DMS79 (cell line): Measurements from ENCODE around the gene CHSY1.

Experiments used
- DNase-seq: peaks from one replicate; lab custom pipeline; 2025; lab: John Stamatoyannopoulos, UW

Gene CHSY1

DNA sequence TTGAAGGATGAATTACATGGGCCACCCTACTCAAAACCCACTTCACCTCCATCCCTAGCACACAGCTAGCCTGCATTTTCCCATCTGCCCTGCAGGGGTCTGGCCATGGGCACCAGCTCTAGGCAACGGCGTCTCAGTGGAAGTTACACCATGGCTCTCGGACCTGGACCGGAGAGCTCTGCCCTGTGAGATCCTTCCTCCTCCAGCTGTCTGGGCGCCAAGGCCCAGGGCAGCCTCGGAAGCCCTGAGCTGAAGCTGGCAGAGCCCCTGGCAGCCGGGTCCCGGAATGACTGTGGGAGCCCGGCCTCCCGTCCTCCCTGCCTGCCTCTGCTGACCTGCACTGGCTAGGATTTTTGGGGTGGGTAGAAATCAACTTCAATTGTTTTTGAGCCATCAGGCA lies 98.9 kb downstream of the CHSY1 start:
- no peak for DNase-seq

DNA sequence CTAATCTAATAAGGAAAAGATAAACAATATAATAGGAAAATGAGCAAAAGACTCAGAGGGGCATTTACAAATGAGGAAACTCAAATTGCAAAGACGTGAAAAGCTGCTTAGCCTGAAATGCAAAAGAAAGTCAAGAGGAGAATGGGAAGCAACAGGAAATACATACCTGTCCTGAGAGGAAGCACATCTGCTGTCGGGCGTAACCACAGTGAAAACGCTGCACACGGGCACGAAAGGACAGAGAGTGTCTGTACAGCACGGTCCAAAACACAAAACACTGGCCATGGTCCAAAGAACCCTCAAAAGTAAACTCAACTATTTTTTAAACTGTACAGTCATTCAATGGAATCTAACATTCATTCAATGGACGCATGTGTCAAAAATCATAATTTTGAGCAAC lies 100.6 kb downstream of the CHSY1 start:
- no peak for DNase-seq

DNA sequence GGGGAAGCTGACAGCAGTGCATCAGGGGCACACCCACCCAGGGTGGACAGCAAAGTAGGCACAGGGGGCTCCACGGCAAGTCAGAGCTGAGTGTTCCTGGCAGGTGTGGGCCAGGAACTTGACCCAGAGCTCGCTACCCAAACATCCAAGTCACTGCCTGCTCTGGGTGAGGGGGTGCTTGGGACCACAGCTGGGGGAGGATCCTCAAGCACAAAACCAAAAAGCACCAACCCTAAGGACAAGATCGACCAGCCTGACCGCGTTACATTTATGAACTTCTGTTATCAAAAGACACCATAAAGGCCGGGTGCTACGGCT lies 101.2 kb downstream of the CHSY1 start:
- DNase-seq = no peak

DNA sequence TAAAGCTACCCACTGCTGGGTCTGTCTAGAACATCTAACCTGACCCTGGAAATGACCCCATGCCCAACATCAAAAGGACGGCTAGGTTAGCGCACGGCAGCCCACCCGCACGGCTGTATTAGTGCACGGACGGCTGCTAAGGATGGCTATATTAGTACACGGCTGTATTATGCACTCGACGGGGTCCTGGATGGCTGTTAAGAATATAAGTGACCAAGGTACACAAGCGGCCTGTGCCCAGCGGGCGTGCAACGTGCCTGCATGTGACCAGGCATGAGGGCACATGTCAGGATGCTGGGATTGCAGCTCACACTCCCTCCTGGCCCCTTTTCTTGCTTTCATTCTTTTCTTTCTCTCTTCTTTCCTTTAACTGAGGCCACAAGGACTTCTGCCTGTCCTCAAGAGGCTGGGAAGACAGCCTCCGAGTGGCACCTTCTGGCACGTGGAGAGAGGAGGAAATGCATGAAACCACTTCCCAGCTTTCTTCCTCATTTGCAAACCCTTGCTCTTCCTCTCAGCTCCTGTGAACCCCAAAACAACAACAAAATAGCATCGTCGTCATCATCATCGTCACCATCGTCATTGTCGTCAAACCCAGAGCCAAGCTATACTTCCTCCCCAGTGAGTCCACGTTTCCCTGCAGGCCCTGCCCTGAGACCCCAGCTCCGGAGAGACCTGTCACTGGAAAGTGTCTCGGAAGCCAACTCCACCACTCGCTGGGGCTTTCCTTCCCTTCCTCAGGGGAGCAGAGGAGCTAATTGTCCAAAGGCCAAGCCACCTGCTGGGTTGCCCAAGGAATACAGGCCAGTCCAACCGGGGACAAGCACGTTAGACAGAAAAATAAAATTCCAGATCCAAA lies 101.8 kb downstream of the CHSY1 start:
- DNase-seq = no peak

DNA sequence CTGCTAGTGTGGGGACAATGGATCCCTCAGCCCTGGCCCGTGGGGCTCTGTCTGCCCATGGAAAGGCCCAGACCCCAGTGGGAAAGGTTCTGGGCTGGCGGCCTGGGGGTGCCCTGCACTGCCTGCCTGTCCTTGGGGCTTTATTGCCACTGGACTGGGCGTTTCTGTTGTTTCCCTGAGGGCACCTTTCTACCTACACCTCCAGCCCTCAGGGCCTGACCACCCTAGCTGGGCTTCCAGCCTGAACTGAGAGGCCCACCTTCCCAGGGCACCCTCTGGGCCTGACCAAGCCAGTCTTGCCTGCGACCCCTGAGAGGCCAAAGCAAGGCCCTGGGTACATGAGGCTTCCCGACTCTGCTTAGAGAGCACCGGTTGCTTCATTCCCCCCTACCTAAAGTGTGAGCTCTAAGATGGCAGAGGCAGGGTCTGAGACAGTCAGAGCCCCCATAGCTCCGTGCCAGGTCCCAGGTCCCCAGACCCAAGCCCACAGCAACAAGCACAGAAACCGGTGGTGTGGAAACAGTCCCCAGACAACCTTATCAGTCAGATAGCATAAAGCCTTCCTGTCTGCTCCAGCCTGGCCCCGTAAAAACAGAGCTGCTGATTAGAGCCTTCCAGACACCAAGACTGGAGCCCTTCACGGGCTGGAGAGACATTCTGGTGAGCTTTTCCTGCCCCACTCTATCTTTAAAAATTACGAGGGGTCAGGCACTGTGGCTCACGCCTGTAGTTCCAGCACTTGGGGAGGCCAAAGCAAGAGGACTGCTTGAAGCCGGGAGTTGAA lies 102.8 kb downstream of the CHSY1 start:
- no peak for DNase-seq

DNA sequence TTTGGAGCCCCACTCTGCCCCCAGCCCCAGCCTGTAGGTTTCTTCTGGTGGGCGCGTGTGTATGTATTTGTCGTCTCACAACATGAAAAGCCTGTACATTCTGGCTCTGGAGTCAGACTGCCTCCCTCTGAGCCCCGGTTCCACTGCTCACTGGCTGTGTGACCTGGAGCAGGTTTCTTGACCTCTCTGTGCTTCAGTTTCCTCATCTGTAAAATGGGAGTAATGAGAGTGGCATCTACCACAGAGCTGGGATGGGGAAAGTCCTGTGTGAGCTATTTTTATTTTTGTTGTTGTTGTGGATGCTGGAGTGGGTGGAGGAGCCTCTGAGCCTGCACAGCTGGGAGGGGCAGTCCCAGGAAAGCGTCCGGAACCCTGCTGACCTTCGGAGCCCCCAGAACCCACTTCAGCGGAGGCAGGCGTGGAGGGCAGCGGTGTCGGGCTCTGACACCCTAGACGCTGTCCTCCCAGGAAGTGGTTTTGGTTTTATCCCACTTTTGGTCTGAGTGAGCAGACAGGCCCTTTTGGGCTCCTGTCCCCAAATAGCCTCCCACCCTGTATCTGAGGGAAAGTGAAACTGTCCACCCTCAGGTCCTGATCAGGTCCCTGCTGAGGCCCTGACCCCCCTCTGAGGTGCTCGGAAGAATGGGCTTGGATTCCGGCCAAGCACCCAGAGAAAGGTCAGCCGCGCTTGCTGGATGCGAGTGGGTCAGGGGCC lies 103.5 kb downstream of the CHSY1 start:
- DNase-seq = no peak

DNA sequence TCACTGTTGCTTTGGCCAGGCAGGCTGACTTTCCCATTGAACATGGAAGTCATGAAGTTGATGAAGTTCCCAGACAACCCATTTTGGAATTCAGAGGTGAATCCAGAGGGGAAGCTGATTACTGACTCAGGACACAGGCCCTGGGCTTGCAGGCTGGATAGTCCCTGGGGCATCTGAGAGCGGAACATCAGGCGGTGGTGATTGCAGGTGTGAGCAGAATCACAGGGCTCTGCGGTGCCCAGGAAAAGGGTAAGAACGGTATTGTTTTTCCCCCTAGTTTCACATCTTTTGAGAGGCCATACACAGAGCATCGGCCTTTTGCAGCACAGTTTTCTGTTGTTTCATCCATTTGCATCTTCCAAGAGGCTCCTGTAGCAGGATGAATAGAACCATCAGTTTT lies 104.7 kb downstream of the CHSY1 start:
- no peak for DNase-seq

DNA sequence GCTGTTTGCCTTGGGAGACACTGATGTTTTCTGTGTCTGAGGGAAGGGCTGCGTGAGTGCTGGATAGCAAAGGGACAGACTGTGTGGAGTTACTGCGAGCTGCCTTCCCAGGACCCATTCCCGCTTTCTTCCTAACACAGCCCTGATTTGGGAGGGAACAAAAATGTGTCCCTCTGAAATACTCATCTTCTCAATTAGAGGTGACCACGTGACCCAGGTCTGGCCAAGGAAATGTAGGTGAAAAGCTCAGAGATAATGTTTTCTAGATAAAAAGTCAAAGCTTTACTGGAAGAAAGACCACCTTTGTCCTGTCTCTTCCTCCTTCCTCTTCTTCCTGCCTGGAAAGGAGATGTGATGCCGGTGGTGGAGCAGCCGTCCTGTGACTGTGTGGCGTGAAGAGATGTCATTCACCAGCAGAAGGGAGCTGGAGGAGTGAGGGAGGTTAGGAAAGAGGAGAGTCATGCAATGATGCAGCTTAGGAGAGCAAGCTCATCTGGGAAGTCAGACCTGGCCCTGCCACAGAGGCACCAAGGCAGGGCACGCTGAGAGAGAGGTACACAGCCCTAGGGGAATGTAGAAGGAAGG lies 105.6 kb downstream of the CHSY1 start:
- DNase-seq = no peak

DNA sequence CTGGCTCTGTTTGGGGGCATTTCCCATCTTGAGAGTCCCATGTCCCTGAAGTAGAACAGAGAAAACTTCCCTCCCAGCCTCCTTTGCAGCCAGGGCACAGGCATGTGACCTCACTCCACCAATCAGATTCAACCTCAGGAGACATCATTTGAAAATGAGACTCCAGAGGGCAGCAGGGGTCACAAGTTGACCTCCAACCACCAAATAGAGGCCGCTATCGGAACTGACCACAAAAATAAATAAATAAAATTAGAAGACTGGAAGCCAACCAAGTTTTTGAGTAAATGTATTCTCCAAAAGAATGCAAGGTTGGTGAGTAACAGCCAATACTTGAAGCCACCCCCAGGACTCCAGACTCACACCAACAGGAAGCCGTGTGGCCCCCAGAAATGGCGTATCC lies 106.5 kb downstream of the CHSY1 start:
- DNase-seq = no peak

DNA sequence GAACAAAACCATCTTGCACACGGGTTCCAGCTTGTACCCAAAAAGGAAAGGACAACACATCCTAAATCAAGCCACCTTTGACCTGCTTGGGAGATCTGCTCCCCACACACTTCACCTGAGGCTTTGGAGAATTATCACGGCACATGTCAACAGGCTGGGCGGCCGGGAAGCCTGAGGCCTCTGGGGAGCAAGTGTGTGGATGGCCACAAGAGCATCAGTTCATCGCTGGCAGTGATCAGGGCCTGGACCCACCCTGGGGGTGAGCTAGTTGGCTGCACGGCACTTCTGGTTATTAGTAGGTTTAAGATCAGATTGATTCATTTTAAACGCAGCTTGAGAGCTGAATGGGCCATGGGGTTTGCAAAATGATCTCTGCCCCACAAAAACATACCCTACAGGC lies 108.5 kb downstream of the CHSY1 start:
- no peak for DNase-seq

DNA sequence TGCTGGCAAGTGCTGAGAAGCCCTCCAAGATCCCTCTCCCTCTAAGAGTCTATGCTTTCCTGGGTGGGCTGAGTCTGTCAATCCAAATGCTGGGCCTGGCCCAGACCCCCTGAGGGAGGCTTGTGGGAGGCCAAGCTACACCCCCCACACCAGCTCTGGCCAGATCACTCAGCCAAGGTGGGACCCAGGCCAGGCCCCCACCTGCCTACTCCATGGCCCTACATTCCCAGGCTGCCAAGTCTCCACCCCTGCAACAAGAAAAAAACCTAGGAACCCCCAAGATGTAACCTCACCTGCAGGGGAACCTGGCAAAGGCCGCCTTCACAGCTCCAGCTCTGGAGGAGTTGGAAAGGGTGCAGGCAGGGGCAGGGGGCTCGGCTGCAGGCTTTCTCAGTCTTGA lies 109.1 kb downstream of the CHSY1 start:
- DNase-seq = no peak

DNA sequence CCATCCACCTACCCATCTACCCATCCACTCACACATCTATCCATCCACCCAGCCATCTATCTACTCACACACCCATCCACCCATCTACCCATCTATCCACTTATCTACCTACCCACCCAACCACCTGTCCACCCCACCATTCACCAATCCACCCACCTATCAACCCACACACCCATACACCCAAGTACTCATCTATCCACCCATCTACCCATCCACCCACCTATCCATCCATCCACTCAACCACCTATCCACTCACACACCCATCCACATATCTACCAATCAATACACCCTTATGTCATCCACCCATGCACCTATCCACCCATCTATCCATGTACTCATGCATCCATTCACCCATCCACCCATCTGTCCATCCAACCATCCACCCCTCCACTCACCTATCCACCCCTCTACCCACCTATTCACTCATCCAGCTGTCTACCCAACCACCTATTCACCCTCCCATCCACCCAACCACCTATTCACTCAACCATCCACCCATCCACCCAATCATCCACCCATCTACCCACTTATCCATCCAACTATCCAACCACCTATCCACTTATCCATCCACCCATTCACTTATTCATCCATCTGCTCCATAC lies 109.8 kb downstream of the CHSY1 start:
- DNase-seq = no peak

DNA sequence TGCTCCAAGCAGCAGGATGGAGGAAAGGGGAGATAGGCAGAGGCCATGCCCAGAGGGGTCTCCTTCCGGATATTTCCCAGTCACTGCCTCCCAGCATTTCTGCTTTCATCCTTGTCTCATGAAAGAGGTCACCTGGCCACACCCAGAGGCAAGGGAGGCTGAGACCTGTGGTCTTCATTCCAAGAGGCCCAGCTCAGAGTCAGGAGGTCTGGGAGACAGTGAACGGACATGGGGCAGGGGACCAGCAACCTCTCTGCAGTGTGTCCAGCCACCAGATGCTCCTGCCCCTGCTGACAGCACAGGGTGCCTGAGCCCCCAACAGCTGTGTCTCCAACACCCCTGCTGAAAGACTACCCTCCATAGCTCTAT lies 111.2 kb downstream of the CHSY1 start:
- no peak for DNase-seq

DNA sequence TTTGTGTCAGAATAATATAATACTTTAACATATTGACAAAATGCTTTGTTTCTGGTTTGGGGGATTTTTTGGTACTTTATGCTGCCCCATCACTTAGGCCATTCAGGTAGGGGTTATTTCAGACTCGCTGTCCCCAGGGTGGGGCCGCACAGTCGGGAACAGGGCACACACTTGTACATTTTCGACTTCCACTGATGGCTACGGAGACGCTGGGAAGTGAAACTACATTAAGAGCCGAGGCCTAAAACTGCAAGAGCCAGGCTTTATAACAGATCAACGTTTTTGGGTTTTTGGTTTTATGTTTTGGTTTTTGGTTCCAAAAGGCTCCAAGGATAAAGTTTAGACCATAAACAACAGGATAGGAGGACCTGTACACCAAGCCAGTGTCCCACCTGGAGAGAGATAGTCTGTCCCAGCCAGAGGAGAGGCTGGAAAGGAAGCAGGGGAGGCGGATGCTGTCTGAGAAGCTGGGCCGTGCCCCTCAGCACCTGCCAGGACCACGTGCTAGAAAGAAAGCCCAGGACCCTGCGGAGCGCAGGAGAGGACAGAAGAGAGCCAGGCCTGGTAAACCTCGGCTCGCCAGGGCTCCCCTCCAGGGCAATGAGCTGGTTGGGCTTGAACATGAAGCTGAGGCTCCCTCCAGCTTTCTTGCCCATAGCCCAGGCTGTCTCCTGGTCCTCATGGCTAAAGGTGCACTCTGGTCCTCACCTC lies 111.7 kb downstream of the CHSY1 start:
- no peak for DNase-seq

DNA sequence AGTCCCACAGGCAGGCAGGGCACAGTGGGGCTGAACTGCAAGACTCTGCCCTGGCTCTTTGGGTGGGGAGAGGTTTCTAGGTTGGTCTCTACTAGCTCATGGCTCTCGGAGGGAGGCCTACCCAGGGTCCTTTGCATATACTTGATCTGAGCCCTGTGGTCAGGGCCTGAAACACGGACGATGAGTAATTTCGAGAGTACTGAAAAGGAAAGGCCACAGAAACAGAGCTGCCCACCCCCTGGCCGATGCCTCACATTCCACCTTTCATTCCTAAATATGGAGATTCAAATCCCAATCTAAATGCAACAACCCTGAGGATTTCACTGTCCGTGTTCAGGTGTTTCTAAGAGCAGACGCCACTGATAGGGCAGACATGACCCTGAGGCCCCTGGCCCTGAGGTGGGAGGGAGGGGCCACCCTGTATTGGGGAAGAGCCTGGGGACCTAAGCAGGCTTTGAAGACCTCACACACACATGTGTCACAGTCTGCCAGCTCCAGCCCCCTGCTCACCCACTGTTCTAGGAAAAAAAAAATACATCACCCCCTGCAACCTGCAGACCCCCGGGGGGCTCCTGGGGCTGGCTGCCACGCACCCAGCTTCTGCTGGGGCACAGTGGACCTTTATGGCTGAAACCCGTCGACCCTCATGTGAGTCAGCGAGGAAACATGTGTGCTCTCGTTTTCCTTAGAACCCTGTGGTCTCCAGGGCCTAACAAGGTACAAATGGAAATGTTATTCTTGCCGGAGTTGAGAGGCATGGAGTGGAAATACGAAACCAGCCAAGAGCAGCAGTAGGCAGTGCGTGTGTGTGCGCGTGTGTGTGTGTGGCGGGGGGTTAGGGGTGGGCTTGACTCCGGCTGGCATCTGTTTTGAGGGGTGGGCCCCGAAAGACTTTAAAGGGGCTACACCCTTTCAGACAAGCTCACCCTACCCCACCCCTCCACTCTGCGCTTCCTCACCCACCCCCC lies 112.7 kb downstream of the CHSY1 start:
- peak; percentile 49 for DNase-seq

DNA sequence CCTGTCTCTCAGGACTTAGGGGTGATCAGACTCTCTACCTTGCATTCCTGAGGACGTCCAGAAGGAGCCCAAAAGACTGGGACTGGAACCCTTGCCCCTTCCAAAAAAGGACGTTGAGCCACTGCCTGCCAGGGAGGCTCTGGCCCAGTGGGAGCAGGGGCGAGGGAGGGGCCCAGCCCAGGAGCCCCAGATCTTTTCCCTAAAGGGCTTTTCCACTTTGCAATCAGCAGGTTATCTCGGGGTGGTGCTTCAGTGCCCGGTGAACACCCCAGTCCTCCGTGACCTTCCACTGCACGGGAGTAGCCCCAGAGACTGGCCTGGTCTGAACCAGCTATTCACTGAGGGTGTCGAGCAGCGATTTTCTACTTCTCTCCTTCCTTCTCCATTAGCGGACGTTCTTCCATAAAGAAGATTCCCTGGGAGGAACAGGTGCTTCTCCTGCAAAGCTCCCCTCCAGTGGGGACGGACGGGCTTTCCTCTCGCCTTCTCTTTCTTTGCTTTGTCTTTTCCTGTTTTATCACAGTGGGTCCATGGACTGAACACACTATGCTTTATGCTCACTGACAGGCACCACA lies 113.7 kb downstream of the CHSY1 start:
- DNase-seq = no peak

DNA sequence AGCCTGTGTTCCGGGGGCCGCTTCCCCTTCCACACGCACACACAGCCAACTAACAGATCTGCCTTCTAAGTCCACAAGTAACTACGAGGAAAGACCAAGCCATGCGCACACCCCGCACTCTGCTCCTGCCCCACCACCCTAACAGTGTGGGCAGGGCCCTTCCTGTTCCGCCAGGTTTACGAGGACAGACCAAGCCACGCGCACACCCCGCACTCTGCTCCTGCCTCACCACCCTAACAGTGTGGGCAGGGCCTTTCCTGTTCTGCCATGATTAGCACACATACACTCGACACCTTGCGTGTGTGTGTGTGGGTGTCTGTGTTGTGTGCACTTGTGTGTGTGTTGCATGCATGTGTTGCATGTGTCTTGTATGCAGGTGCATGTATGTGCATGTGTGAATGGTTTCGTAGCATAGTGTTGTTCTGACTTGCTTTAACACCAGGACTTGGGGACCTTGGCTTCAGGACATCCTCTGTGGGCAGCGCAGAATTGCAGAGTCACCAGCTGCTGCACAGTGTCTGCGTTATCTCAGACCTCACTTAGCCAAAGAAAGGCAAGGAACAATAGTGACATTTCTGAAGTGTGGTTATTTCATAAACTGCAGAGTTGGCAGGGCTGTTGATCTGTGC lies 114.4 kb downstream of the CHSY1 start:
- DNase-seq = no peak

DNA sequence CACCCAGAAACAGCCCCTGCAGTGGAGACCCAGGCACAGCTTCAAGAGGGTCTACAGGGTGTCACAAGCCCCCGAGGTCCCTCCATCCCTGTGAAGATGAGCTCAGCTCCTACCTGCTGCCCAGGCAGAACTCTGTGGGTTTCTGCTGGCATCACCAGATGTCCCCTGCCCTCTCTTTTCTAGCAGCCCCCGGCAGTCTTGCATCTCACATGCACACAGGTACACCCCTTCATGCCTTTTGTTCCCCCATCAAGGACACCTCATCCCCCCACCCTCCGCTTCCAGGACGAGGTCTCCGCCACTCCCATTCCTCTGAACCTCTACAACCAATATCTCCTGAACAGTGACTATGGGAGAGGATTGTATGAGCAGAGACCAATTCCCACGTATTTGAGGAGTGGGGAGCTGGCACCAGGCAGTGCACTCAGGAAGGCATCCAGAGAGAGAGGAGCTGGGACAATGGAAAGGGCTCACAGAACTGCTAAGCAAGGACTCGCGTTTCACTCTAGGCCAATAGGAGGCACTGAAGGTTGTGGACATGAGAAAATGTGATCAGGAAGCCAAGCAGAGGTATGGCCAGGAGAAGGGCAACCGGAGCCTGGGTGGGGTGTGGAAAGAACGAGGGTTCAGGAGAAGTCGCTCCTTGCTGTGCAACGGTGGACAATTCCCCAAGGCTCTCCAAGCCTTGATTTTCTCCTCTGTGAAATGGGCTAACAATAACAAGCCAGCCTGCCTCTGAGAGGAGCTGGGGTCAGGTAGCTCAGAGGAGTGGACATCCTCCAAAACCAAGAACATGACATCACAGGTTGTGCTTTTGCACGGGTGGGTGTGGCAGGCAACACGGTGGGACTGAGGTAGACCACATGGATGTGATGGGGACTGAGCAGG lies 115.2 kb downstream of the CHSY1 start:
- no peak for DNase-seq
